ENCODE data around the gene ZNF747. TPM values are rescaled to one million over a fixed set of nuclear protein-coding genes. Genes with fewer than 3 reads are reported as not detected.

Gene ZNF747
- total RNA-seq, 4 donors from 2014 or later: 7.8 to 12.1 (median 10.1) TPM

DNA sequence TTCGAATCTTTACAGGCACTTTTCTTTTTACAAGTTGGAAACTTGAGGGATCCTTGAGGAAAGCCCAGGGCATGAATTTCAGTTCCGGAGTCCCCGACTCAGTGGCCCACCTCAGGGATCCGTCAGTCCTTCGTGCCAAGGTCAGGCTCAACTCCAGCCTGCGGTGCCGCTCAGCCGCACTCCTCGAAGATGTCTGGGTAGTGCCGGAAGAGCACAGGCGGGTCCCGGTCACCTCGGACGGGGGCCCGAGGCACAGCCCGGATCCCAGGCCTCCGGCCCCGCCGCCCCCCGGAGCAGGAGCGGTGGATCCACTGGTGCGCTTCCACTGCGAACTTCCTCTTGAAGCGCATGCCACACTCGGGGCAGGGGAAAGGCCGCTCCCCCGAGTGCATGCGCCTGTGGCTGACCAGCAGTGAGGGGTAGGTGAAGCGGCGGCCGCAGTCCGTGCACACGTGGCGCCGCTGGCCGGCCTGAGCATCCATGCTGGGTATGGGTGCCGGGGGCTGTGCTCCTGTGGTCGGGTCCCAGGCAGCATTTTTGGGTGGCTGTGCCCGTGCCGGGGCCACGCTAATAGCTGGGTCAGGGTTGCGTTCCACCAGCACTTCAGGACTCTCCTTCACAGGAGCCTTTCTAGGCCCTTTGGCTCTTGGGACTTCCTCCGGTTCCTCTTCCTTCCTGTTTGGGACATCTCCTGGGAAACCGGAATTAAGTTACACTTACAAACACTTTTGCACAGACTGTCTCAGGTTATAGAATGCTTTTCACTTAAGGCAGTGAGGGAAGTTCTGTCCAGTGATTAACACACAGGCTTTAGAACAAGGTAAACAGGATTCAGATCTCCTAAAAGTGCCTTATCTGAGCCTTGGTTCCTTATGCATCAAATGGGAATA is 35.3 kb upstream of the ZNF747 start:
- no peak for TF ChIP-seq CTCF (IDR thresholded peaks at IDR 0.05; ENCODE audit: low read depth)

- TF ChIP-seq CTCF (IDR thresholded peaks at IDR 0.05; ENCODE audit: low read depth): no peak
Observed at GRCh38 chr16:30569281-30569680, 34.6 kb upstream of the ZNF747 start.

GRCh38 chr16:30567991-30568638 is 33.5 kb upstream of the ZNF747 start:
- TF ChIP-seq CTCF (IDR thresholded peaks at IDR 0.05; ENCODE audit: low read depth): no peak

GRCh38 chr16:30567160-30567990 is 32.7 kb upstream of the ZNF747 start:
- no peak for TF ChIP-seq CTCF (IDR thresholded peaks at IDR 0.05; ENCODE audit: low read depth)

GRCh38 chr16:30566531-30566930 is 31.9 kb upstream of the ZNF747 start:
- TF ChIP-seq CTCF (IDR thresholded peaks at IDR 0.05; ENCODE audit: low read depth): no peak

- TF ChIP-seq CTCF (IDR thresholded peaks at IDR 0.05; ENCODE audit: low read depth): no peak
Observed at GRCh38 chr16:30565984-30566383, 31.3 kb upstream of the ZNF747 start.

GRCh38 chr16:30565526-30565925 is 30.9 kb upstream of the ZNF747 start:
- no peak for TF ChIP-seq CTCF (IDR thresholded peaks at IDR 0.05; ENCODE audit: low read depth)

Measured in subcutaneous adipose tissue (tissue), 4 donors.